Uterus (tissue), 2 donors: ENCODE results near the gene CADM4.

Source experiments
- POLR2A ChIP-seq, 2 donors: fragments of 450-650 bp; IDR thresholded peaks; one replicate each; pipeline ENCODE4 v1.6.1; 2016; ENCODE audit warnings: antibody characterized with exemption in 2 of 2, mild to moderate bottlenecking in 1 of 2, moderate library complexity in 1 of 2
- TF ChIP-seq, protein P1 (sequence below), 4 experiments: fragments of 200-600 bp in 2 of 4; fragments of 450-650 bp in 2 of 4; sonication (generic) in 2 of 4; IDR thresholded peaks; one replicate each; pipeline ENCODE4 v1.5.1; 2016 to 2019; ENCODE audit warnings: antibody characterized with exemption in 4 of 4, mild to moderate bottlenecking in 2 of 4, moderate library complexity in 1 of 4

DNA sequence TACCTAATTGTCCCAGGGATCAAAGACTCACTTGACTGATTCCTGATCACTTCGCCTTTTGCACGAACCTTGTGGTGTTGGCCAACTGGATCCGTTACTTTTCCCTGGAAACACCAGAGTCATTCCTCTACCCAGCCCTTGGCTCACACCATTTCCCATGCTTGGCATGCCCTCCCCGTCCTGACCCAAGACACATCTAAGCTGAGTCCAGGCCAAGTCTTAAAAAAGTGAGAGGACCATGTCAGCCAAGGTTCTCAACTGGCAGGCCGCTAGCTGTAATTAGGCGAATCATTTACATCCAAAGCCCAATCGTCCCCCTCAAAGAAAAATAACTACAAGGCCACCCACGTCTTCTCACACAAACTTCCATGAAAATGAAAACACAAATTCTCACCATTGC lies 18.8 kb upstream of the CADM4 start:
- TF ChIP-seq, protein P1, sequence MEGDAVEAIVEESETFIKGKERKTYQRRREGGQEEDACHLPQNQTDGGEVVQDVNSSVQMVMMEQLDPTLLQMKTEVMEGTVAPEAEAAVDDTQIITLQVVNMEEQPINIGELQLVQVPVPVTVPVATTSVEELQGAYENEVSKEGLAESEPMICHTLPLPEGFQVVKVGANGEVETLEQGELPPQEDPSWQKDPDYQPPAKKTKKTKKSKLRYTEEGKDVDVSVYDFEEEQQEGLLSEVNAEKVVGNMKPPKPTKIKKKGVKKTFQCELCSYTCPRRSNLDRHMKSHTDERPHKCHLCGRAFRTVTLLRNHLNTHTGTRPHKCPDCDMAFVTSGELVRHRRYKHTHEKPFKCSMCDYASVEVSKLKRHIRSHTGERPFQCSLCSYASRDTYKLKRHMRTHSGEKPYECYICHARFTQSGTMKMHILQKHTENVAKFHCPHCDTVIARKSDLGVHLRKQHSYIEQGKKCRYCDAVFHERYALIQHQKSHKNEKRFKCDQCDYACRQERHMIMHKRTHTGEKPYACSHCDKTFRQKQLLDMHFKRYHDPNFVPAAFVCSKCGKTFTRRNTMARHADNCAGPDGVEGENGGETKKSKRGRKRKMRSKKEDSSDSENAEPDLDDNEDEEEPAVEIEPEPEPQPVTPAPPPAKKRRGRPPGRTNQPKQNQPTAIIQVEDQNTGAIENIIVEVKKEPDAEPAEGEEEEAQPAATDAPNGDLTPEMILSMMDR (IDR thresholded peaks at IDR 0.05) = no peak
- TF ChIP-seq POLR2A (IDR thresholded peaks at IDR 0.05) = no peak
